GM18868 (cell line): Measurements from ENCODE around the gene MRPL55.

Source experiments
- ATAC-seq: cut with Tn5 transposase; IDR thresholded peaks from one replicate; pipeline ENCODE4 v1.9.1; 2021; ENCODE audit warnings: mild to moderate bottlenecking, moderate library complexity; ENCODE audit not compliant: unreplicated experiment

The MRPL55 gene

GRCh38 chr1:228073857-228074545 is 35.1 kb downstream of the MRPL55 start:
- no peak for ATAC-seq

- no peak for ATAC-seq
These were observed 35.8 kb downstream of the MRPL55 start for GRCh38 chr1:228073061-228073856.

GRCh38 chr1:228072658-228073043 is 36.4 kb downstream of the MRPL55 start:
- ATAC-seq = no peak

GRCh38 chr1:228071839-228072657 is 37.1 kb downstream of the MRPL55 start:
- no peak for ATAC-seq

GRCh38 chr1:228070851-228071250 is 38.2 kb downstream of the MRPL55 start:
- no peak for ATAC-seq

GRCh38 chr1:228070173-228070572 is 38.9 kb downstream of the MRPL55 start:
- no peak for ATAC-seq

- ATAC-seq = no peak
These were observed 40.7 kb downstream of the MRPL55 start for GRCh38 chr1:228068359-228068758.

GRCh38 chr1:228066891-228067654 is 42.0 kb downstream of the MRPL55 start:
- ATAC-seq = no peak

- no peak for ATAC-seq
These were observed 42.7 kb downstream of the MRPL55 start for GRCh38 chr1:228066416-228066815.

GRCh38 chr1:228065543-228066347 is 43.4 kb downstream of the MRPL55 start:
- ATAC-seq = no peak

- ATAC-seq = no peak
These were observed 44.2 kb downstream of the MRPL55 start for GRCh38 chr1:228064741-228065542.

GRCh38 chr1:228064296-228064695 is 44.8 kb downstream of the MRPL55 start:
- no peak for ATAC-seq

GRCh38 chr1:228063251-228064191 is 45.6 kb downstream of the MRPL55 start:
- no peak for ATAC-seq

- no peak for ATAC-seq
These were observed 46.3 kb downstream of the MRPL55 start for GRCh38 chr1:228062812-228063211.

- no peak for ATAC-seq
These were observed 46.9 kb downstream of the MRPL55 start for GRCh38 chr1:228062085-228062791.

GRCh38 chr1:228061411-228062084 is 47.6 kb downstream of the MRPL55 start:
- ATAC-seq = no peak
